ENCODE data around the gene ACACA. TPM values are rescaled to one million over a fixed set of nuclear protein-coding genes. Genes with fewer than 3 reads are reported as not detected.

ACACA gene
- total RNA-seq, 3 donors from 2014 or later (not counting 1 experiment from before 2014, with no cell fraction given): 22.9 to 23.9 (median 23.6) TPM

DNA sequence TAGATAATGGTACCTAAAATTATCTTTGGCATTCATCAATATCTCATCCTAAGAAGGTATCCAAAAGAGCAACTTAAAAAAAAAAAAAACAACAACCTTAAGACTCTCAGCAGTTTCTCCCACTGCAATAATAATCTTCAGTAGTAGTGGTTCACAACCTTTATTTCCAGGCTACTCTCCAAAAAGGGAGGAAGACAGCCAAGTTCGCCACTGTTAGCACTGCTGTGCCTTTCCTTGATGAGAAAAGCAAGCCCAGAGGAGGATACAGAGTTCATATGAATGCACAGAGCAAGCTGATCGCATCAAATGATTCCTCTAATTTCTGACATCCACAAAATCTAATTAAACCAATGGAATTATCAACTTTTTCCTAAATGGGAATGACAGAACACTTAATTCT lies 258.5 kb downstream of the ACACA start:
- ATAC-seq (no peak), DNase-seq (no peak)
- H3K4me1 Mint-ChIP-seq: peaks cover 0 to 5% of the 10 kb centered on the region in 2 donors
- H3K36me3 ChIP-seq (ENCODE audit: control insufficient read depth, insufficient read depth, low read length): no peaks in the 10 kb centered on the region
- H3K27me3 Mint-ChIP-seq (ENCODE audit: low read depth in 2 of 2): no peaks in the 10 kb centered on the region
- H3K4me3 ChIP-seq (ENCODE audit: low read length): no peak overlapping the region
- no peaks in the 10 kb centered on the region for H3K9me3 Mint-ChIP-seq
- H3K27ac ChIP-seq (ENCODE audit: low read length): no peak overlapping the region
- no peaks in the 10 kb centered on the region for H3K4me1 ChIP-seq (ENCODE audit: control insufficient read depth, insufficient read depth, low read length)
- H3K27me3 ChIP-seq (ENCODE audit: control insufficient read depth, insufficient read depth, low read length): no peaks in the 10 kb centered on the region
- H3K27ac Mint-ChIP-seq: no peak overlapping the region
- TF ChIP-seq, protein P1, sequence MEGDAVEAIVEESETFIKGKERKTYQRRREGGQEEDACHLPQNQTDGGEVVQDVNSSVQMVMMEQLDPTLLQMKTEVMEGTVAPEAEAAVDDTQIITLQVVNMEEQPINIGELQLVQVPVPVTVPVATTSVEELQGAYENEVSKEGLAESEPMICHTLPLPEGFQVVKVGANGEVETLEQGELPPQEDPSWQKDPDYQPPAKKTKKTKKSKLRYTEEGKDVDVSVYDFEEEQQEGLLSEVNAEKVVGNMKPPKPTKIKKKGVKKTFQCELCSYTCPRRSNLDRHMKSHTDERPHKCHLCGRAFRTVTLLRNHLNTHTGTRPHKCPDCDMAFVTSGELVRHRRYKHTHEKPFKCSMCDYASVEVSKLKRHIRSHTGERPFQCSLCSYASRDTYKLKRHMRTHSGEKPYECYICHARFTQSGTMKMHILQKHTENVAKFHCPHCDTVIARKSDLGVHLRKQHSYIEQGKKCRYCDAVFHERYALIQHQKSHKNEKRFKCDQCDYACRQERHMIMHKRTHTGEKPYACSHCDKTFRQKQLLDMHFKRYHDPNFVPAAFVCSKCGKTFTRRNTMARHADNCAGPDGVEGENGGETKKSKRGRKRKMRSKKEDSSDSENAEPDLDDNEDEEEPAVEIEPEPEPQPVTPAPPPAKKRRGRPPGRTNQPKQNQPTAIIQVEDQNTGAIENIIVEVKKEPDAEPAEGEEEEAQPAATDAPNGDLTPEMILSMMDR (IDR thresholded peaks at IDR 0.05): no peak
- no peak overlapping the region for H3K4me3 Mint-ChIP-seq
- no peaks in the 10 kb centered on the region for H3K36me3 Mint-ChIP-seq
- 94% methylated on average over 2 of the region's 2 CpGs for WGBS (ENCODE audit: insufficient coverage)
- no peaks in the 10 kb centered on the region for H3K9me3 ChIP-seq (ENCODE audit: control insufficient read depth, insufficient read depth, low read length)
- intact Hi-C loops (cut with micrococcal nuclease): no loop called here

DNA sequence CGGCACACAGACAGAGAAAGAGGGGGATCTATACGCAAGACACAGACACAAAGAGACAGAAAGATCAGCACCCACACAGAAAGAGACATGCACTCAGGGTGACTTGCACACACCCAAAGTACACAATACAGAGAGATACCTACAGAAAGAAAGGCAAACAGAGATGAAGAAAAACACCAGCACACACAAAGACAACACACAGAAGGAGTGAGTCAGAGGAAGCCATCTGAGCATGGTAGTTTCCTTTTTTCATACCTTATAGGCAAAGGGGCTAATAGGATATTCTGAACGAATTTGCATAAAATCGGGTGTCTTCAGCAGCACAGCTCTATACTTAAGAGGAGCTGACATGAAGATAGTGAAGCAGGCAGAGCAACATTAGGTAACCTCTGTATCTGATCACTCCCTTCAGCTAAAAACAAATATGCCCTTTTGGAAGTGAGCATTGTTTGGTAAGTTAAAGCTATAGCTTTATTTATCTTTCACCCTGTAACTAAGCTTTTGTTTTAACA lies 259.3 kb downstream of the ACACA start:
- no peak overlapping the region for H3K27ac ChIP-seq (ENCODE audit: low read length)
- Mint-ChIP-seq H3K4me1 (peaks cover 0 to 5% of the 10 kb centered on the region in 2 donors), H3K36me3 (no peaks in the 10 kb centered on the region), H3K9me3 (no peaks in the 10 kb centered on the region), H3K4me3 (no peak overlapping the region), H3K27ac (no peak overlapping the region), H3K27me3 (ENCODE audit: low read depth in 2 of 2) (no peaks in the 10 kb centered on the region)
- ATAC-seq: no peak
- H3K36me3 ChIP-seq (ENCODE audit: control insufficient read depth, insufficient read depth, low read length): no peaks in the 10 kb centered on the region
- no peaks in the 10 kb centered on the region for H3K9me3 ChIP-seq (ENCODE audit: control insufficient read depth, insufficient read depth, low read length)
- H3K4me1 ChIP-seq (ENCODE audit: control insufficient read depth, insufficient read depth, low read length): no peaks in the 10 kb centered on the region
- no peaks in the 10 kb centered on the region for H3K27me3 ChIP-seq (ENCODE audit: control insufficient read depth, insufficient read depth, low read length)
- peak in 1 of 2 donors; percentile 25 for DNase-seq
- TF ChIP-seq, protein P1 (IDR thresholded peaks at IDR 0.05): no peak
- WGBS (ENCODE audit: insufficient coverage): 48% methylated on average over 3 of the region's 4 CpGs
- H3K4me3 ChIP-seq (ENCODE audit: low read length): no peak overlapping the region
- intact Hi-C loops (cut with micrococcal nuclease): no loop called here

DNA sequence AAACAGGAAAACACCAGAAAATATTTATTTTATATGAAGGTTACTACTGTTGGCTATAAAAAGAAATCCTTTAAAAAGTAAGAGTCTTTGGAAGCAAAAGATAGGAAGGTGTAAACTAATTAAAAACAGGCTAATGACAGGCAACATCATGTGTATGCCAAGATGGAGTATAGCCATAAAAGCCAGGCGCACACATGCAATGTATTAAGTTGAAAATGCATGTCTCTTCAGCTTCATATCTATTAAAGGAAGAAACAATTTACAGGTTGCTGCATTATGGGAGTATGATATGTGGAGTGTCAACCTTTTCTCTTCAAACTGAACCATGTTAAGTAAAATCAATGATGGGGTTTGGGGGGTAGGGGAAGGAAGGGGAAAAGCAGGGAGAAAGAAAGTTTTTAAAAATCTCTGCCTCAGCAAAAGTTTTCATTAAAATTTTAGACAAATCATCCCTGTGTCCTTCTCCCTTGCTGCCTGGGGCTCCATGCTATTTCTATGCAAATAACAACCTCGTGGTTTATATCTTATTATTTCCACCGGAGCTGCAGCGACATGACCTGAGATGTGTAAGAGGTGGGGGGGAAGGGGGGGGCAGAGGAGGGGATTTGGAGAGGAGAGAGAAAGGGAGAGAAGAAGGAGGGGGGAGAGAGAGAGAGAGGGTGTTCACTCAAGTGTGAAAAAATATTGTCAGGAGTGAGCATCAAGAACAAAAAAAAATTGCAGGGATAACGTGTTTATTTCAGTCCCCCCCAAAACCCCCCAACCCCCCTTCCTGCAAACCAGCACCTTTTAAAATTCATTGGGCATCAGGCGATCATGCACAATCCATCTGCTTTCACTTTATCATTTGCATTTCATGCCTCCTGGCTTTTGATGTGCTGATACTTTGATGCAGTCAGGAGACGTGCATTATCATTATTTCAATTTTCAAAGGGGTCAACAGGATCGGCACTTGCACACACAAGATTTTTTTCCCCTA lies 260.3 kb downstream of the ACACA start:
- Histone ChIP-seq H3K9me3 (ENCODE audit: control insufficient read depth, insufficient read depth, low read length) (no peaks in the 10 kb centered on the region), H3K36me3 (ENCODE audit: control insufficient read depth, insufficient read depth, low read length) (no peaks in the 10 kb centered on the region), H3K27ac (ENCODE audit: low read length) (no peak overlapping the region), H3K27me3 (ENCODE audit: control insufficient read depth, insufficient read depth, low read length) (no peaks in the 10 kb centered on the region), H3K4me1 (ENCODE audit: control insufficient read depth, insufficient read depth, low read length) (no peaks in the 10 kb centered on the region), H3K4me3 (ENCODE audit: low read length) (no peak overlapping the region)
- WGBS (ENCODE audit: insufficient coverage): 70% methylated on average over 8 of the region's 8 CpGs
- Mint-ChIP-seq H3K36me3 (no peaks in the 10 kb centered on the region), H3K4me1 (peaks cover 0 to 5% of the 10 kb centered on the region in 2 donors), H3K9me3 (no peaks in the 10 kb centered on the region), H3K27me3 (ENCODE audit: low read depth in 2 of 2) (no peaks in the 10 kb centered on the region), H3K4me3 (no peak overlapping the region), H3K27ac (no peak overlapping the region)
- TF ChIP-seq, protein P1 (IDR thresholded peaks at IDR 0.05): no peak
- ATAC-seq (no peak), DNase-seq (peak in 1 of 2 donors; percentile 6)
- intact Hi-C loops (cut with micrococcal nuclease): no loop called here
